Neural progenitor cell (in vitro differentiated cells): ENCODE data around the gene TOR4A. TPM values are rescaled to one million over a fixed set of nuclear protein-coding genes. Genes with fewer than 3 reads are reported as not detected.

Source experiments
- DNase-seq: peaks from one replicate; pipeline ENCODE4 v3.0.0-alpha.2; 2016; ENCODE audit warnings: low spot score
- H2AFZ ChIP-seq: fragments of 200-600 bp; sonication (generic); replicated peaks from 2 replicates; pipeline ENCODE4 v1.6.1; 2016; ENCODE audit warnings: antibody characterized with exemption
- H3F3A ChIP-seq: fragments of 200-600 bp; sonication (generic); 2 replicates; pipeline ENCODE4 v1.6.1; 2016; ENCODE audit warnings: antibody characterized with exemption, low read depth
- H3K27ac ChIP-seq: fragments of 200-600 bp; sonication (generic); 2 replicates; pipeline ENCODE4 v1.5.1; 2016; ENCODE audit warnings: mild to moderate bottlenecking
- H3K27me3 ChIP-seq: fragments of 200-600 bp; sonication (generic); 2 replicates; pipeline ENCODE4 v1.6.1; 2016; ENCODE audit warnings: mild to moderate bottlenecking, moderate library complexity
- H3K36me3 ChIP-seq: fragments of 200-600 bp; sonication (generic); 2 replicates; pipeline ENCODE4 v1.5.1; 2016
- H3K4me1 ChIP-seq: fragments of 200-600 bp; sonication (generic); 2 replicates; pipeline ENCODE4 v1.6.1; 2016; ENCODE audit warnings: mixed run types
- H3K4me2 ChIP-seq: fragments of 200-600 bp; sonication (generic); 2 replicates; pipeline ENCODE4 v1.6.1; 2016
- H3K4me3 ChIP-seq: fragments of 200-600 bp; sonication (generic); 2 replicates; pipeline ENCODE4 v1.5.1; 2016
- H3K79me2 ChIP-seq: fragments of 200-600 bp; sonication (generic); 2 replicates; pipeline ENCODE4 v1.6.1; 2016; ENCODE audit warnings: low read depth
- H3K9ac ChIP-seq: fragments of 200-600 bp; sonication (generic); 2 replicates; pipeline ENCODE4 v1.6.1; 2016
- H3K9me3 ChIP-seq: fragments of 200-600 bp; sonication (generic); 2 replicates; pipeline ENCODE4 v1.5.1; 2016; ENCODE audit warnings: low read depth
- H4K20me1 ChIP-seq: fragments of 200-600 bp; sonication (generic); 2 replicates; pipeline ENCODE4 v1.6.1; 2016; ENCODE audit warnings: low read depth
- H3K27ac Mint-ChIP-seq: 3 replicates; pipeline ENCODE4 v1.8.0; 2021; ENCODE audit warnings: mixed read lengths
- H3K27me3 Mint-ChIP-seq: 2 replicates; pipeline ENCODE4 v1.8.0; 2022; ENCODE audit warnings: low read depth, mild to moderate bottlenecking, inconsistent platforms, moderate library complexity, mixed read lengths; ENCODE audit not compliant: insufficient read depth
- H3K36me3 Mint-ChIP-seq: 3 replicates; pipeline ENCODE4 v1.8.0; 2021; ENCODE audit warnings: mixed read lengths
- H3K4me1 Mint-ChIP-seq: 3 replicates; pipeline ENCODE4 v1.8.0; 2021; ENCODE audit warnings: mixed read lengths
- H3K4me3 Mint-ChIP-seq: 3 replicates; pipeline ENCODE4 v1.8.0; 2021; ENCODE audit warnings: mild to moderate bottlenecking, moderate library complexity, mixed read lengths
- H3K9me3 Mint-ChIP-seq: 3 replicates; pipeline ENCODE4 v1.8.0; 2020; ENCODE audit warnings: mixed read lengths
- EZH2 ChIP-seq: fragments of 200-600 bp; sonication (generic); IDR thresholded peaks from 2 replicates; pipeline ENCODE4 v1.6.1; 2017; ENCODE audit warnings: antibody characterized with exemption, mild to moderate bottlenecking, moderate library complexity
- EZH2phosphoT487 ChIP-seq: fragments of 200-600 bp; sonication (generic); IDR thresholded peaks from 2 replicates; pipeline ENCODE4 v1.6.1; 2017; ENCODE audit warnings: antibody characterized with exemption
- total RNA-seq: library from RNA; depleted of rRNA; stranded (reverse); fragments of >200 nt; gene quantifications from 2 replicates; pipeline ENCODE4 v1.2.3, GENCODE V29; 2015; ENCODE audit warnings: low replicate concordance
- TF ChIP-seq, protein P1 (sequence below): fragments of 200-600 bp; sonication (generic); IDR thresholded peaks from 2 replicates; pipeline ENCODE4 v1.5.1; 2017; ENCODE audit warnings: antibody characterized with exemption, mild to moderate bottlenecking

Gene TOR4A
- total RNA-seq, 1 donor from 2014 or later = 0.39 TPM

DNA sequence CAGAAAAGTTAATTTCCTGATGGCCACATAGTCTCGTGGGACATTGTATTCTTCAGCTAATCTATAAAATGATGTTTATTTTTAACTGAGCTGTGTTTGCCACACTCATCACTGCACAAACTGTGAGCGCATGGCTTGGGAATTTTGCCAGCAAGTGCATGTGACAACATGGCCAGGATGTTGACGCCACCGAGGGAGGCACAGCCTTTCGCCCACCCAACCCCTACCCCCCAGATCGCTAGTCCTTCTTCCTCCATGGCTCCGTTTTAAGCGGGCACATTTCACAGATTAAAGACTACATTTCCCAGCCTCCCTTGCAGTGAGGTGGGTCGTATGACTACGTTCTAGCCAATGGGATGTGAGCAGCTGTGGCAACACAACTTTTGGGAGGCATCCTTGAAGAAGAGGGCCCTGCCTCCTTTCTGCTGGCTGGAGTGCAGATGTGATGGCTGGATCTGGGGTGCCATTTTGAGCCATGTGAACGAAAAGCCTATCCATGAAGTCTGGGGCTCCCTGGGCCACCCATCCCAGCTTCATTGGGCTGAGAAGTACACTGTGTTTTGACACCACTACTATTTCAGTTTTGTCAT, 16.7 kb downstream of the TOR4A start:
- no peaks in the 10 kb centered on the region for H3K79me2 ChIP-seq
- no peak overlapping the region for H3K27ac ChIP-seq
- Mint-ChIP-seq H3K9me3 (peaks cover 2% of the 10 kb centered on the region), H3K4me3 (peak overlapping the region; percentile 68), H3K27me3 (peaks cover 10% of the 10 kb centered on the region), H3K36me3 (no peaks in the 10 kb centered on the region), H3K4me1 (peaks cover 27% of the 10 kb centered on the region), H3K27ac (peak overlapping the region; percentile 68)
- H3K4me2 ChIP-seq = no peak overlapping the region
- peaks cover 49% of the 10 kb centered on the region for H3F3A ChIP-seq
- DNase-seq = peak; percentile 48
- no peak overlapping the region for H3K4me3 ChIP-seq
- H2AFZ ChIP-seq = no peak overlapping the region
- H3K9me3 ChIP-seq = no peaks in the 10 kb centered on the region
- H3K36me3 ChIP-seq = no peaks in the 10 kb centered on the region
- no peak for TF ChIP-seq EZH2
- no peak for TF ChIP-seq EZH2phosphoT487
- TF ChIP-seq, protein P1, sequence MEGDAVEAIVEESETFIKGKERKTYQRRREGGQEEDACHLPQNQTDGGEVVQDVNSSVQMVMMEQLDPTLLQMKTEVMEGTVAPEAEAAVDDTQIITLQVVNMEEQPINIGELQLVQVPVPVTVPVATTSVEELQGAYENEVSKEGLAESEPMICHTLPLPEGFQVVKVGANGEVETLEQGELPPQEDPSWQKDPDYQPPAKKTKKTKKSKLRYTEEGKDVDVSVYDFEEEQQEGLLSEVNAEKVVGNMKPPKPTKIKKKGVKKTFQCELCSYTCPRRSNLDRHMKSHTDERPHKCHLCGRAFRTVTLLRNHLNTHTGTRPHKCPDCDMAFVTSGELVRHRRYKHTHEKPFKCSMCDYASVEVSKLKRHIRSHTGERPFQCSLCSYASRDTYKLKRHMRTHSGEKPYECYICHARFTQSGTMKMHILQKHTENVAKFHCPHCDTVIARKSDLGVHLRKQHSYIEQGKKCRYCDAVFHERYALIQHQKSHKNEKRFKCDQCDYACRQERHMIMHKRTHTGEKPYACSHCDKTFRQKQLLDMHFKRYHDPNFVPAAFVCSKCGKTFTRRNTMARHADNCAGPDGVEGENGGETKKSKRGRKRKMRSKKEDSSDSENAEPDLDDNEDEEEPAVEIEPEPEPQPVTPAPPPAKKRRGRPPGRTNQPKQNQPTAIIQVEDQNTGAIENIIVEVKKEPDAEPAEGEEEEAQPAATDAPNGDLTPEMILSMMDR = no peak
- H3K4me1 ChIP-seq = peaks cover 22% of the 10 kb centered on the region
- peaks cover 20% of the 10 kb centered on the region for H4K20me1 ChIP-seq
- H3K9ac ChIP-seq = no peak overlapping the region
- peaks cover 63% of the 10 kb centered on the region for H3K27me3 ChIP-seq

DNA sequence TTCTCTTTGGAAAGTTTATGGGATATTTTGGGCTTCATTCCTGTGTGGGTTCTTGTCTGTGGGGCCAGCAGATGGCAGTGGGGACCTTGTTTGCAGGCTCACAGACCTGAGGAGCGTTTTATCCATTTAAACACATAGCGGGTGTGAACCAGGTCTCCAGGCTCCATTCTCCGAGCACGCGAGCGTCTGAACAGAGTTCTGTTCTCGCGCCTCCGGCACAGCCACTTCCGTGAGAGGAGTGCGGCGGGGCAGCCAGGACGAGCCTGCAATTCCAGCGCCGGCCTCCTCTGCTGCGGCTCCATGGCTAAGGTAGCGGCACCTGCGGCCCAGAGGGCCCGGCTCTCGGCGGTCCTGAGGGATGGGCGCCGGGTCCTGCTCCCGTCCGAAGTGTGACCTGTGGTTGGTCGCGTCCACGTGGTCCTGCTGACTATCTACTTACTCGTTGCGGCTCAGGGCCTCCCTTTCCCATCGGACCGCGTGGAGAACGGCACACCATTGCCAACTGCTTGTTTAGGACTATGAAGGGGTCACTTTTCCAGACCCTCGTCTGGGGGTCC, 17.2 kb downstream of the TOR4A start:
- H3K4me2 ChIP-seq = peak overlapping the region; percentile 72
- peak overlapping the region; percentile 39 for H3K4me3 ChIP-seq
- H4K20me1 ChIP-seq = peaks cover 25% of the 10 kb centered on the region
- H2AFZ ChIP-seq = no peak overlapping the region
- peak; percentile 44 for DNase-seq
- H3K9me3 Mint-ChIP-seq = peaks cover 2% of the 10 kb centered on the region
- peak overlapping the region; percentile 68 for H3K4me3 Mint-ChIP-seq
- H3K27ac ChIP-seq = no peak overlapping the region
- H3K27ac Mint-ChIP-seq = peak overlapping the region; percentile 68
- H3K27me3 ChIP-seq = peaks cover 63% of the 10 kb centered on the region
- H3K9ac ChIP-seq = no peak overlapping the region
- H3K9me3 ChIP-seq = no peaks in the 10 kb centered on the region
- peaks cover 2% of the 10 kb centered on the region for H3K79me2 ChIP-seq
- peaks cover 10% of the 10 kb centered on the region for H3K27me3 Mint-ChIP-seq
- H3K4me1 Mint-ChIP-seq = peaks cover 30% of the 10 kb centered on the region
- H3K36me3 Mint-ChIP-seq = peaks cover under 1% of the 10 kb centered on the region
- TF ChIP-seq, protein P1 = peak; percentile 33
- TF ChIP-seq EZH2 (no peak), EZH2phosphoT487 (no peak)
- no peaks in the 10 kb centered on the region for H3K36me3 ChIP-seq
- peaks cover 28% of the 10 kb centered on the region for H3K4me1 ChIP-seq
- H3F3A ChIP-seq = peaks cover 55% of the 10 kb centered on the region

DNA sequence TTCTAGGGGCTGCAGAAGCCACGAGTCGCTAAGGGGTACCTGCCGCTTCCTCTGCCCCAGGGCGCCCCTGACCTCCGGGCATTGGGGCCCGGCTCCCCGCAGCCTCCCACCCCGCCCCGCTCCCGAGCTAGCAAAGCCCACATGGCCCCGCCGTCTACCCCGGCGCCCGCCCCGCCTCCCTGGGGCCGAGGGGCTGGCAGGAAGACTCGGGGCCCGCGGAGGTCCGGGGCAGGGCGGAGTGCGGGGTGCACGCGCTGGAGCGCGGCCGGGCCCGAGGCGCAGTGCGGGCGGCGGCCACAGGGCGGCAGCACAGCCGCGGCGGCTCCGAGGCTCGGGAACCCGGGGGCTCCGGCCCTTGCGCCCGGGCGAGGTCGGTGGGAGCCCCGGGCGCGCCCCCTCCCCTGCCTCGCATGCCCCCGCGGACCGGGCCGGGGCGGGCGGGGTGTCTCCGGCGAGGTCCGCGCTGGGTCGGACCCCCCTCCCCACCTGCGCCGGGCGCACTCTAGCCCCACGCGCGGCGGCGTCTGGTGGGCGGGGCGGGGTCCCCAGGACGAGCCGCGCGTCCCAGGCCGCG, 17.8 kb downstream of the TOR4A start:
- H3K9me3 Mint-ChIP-seq = peaks cover 2% of the 10 kb centered on the region
- H3K36me3 Mint-ChIP-seq = peaks cover 2% of the 10 kb centered on the region
- Histone ChIP-seq H3K4me1 (peaks cover 33% of the 10 kb centered on the region), H3K4me3 (peak overlapping the region; percentile 39), H3K36me3 (no peaks in the 10 kb centered on the region), H3K9me3 (no peaks in the 10 kb centered on the region), H3K9ac (no peak overlapping the region), H3K27me3 (peaks cover 63% of the 10 kb centered on the region), H3K4me2 (peak overlapping the region; percentile 72), H4K20me1 (peaks cover 31% of the 10 kb centered on the region), H3K27ac (no peak overlapping the region), H3F3A (peaks cover 60% of the 10 kb centered on the region), H2AFZ (no peak overlapping the region), H3K79me2 (peaks cover 8% of the 10 kb centered on the region)
- DNase-seq = peak; percentile 84
- H3K27ac Mint-ChIP-seq = no peak overlapping the region
- peaks cover 11% of the 10 kb centered on the region for H3K27me3 Mint-ChIP-seq
- H3K4me3 Mint-ChIP-seq = no peak overlapping the region
- peaks cover 34% of the 10 kb centered on the region for H3K4me1 Mint-ChIP-seq
- TF ChIP-seq EZH2 = no peak
- TF ChIP-seq, protein P1 = peak; percentile 56
